CD4-positive, alpha-beta T cell (primary cell): ENCODE data around the gene CACNA1E. TPM values are rescaled to one million over a fixed set of nuclear protein-coding genes. Genes with fewer than 3 reads are reported as not detected.
"Not testable (repeated sequence)": the region's sequence is repeated elsewhere in the genome, so short reads cannot be mapped to it uniquely, and the experiment has no call there.

Source experiments
- ATAC-seq: fragments of 200-7000 bp; cut with Tn5 transposase; one replicate; pipeline ENCODE4 v1.10.0; 2022; ENCODE audit warnings: mild to moderate bottlenecking; ENCODE audit not compliant: poor library complexity
- CTCF ChIA-PET: fragments of 350-600 bp; sonication (Branson Sonifier 250); formaldehyde crosslinking; loops from one replicate; lab custom pipeline; 2021; ENCODE audit warnings: antibody characterized with exemption, inconsistent platforms; lab: Charles Lee
- POLR2A ChIA-PET: fragments of 350-600 bp; sonication (Branson Sonifier 250); formaldehyde crosslinking; loops from one replicate; lab custom pipeline; 2021; ENCODE audit warnings: antibody characterized with exemption, inconsistent platforms; lab: Charles Lee
- DNase-seq, 14 experiments: peaks; one replicate each; pipeline ENCODE4 v3.0.0-alpha.2; 2013 to 2020; ENCODE audit warnings: mixed read lengths in 2 of 14
- H3K27ac ChIP-seq, 2 donors: one replicate each; pipeline versions ENCODE4 v1.5.1 to v1.7.0; 2013; ENCODE audit warnings: low read length in 2 of 2, low read depth in 1 of 2, mild to moderate bottlenecking in 1 of 2
- H3K27me3 ChIP-seq, 2 experiments: 1 replicate in 1 of 2; 2 replicates in 1 of 2; pipeline versions ENCODE4 v1.6.1 to v1.7.0; 2013; ENCODE audit warnings: low read length in 2 of 2, control low read depth in 1 of 2, mild to moderate bottlenecking in 1 of 2, moderate library complexity in 1 of 2; ENCODE audit not compliant: insufficient read depth in 2 of 2, control insufficient read depth in 1 of 2
- H3K36me3 ChIP-seq: one replicate; pipeline ENCODE4 v1.6.1; 2013; ENCODE audit warnings: low read length, control low read depth; ENCODE audit not compliant: insufficient read depth
- H3K4me1 ChIP-seq: one replicate; pipeline ENCODE4 v1.6.1; 2013; ENCODE audit warnings: low read length, control low read depth; ENCODE audit not compliant: insufficient read depth
- H3K4me3 ChIP-seq: one replicate; pipeline ENCODE4 v1.5.1; 2013; ENCODE audit warnings: mild to moderate bottlenecking, low read length, moderate library complexity
- H3K9me3 ChIP-seq, 2 experiments: 1 replicate in 1 of 2; 2 replicates in 1 of 2; pipeline versions ENCODE4 v1.6.1 to v1.7.0; 2013; ENCODE audit warnings: low read length in 2 of 2, mild to moderate bottlenecking in 2 of 2, control low read depth in 1 of 2, moderate library complexity in 1 of 2; ENCODE audit not compliant: control insufficient read depth in 1 of 2, insufficient read depth in 1 of 2
- H3K27ac Mint-ChIP-seq: one replicate; pipeline ENCODE4 v1.8.0; 2020; ENCODE audit warnings: mixed read lengths
- H3K27me3 Mint-ChIP-seq: one replicate; pipeline ENCODE4 v1.8.0; 2021; ENCODE audit warnings: mixed read lengths
- H3K36me3 Mint-ChIP-seq: one replicate; pipeline ENCODE4 v1.8.0; 2021; ENCODE audit warnings: low read depth, mixed read lengths
- H3K4me1 Mint-ChIP-seq: one replicate; pipeline ENCODE4 v1.8.0; 2021; ENCODE audit warnings: low read depth, mixed read lengths
- H3K4me3 Mint-ChIP-seq: one replicate; pipeline ENCODE4 v1.8.0; 2020; ENCODE audit warnings: mild to moderate bottlenecking, mixed read lengths
- H3K9me3 Mint-ChIP-seq: one replicate; pipeline ENCODE4 v1.8.0; 2020; ENCODE audit warnings: mixed read lengths
- intact Hi-C, 2 experiments: fragments of 100-400 bp; cut with DNase I in 1 of 2; cut with micrococcal nuclease in 1 of 2; formaldehyde crosslinking; loops; one replicate each; pipeline versions ENCODE4 v1.15.1 to v1.9.0; 2023 to 2025; cut with DNase I, micrococcal nuclease
- total RNA-seq, 174 experiments: library from RNA in 2 of 174; stranded (reverse) in 2 of 174; gene quantifications; one replicate each; pipeline ENCODE4 v1.2.3 and lab custom pipeline; 2021 to 2026
- TF ChIP-seq, protein P1 (sequence below): fragments of 200-600 bp; IDR thresholded peaks from one replicate; pipeline ENCODE4 v1.8.0; 2022; ENCODE audit warnings: antibody characterized with exemption, mild to moderate bottlenecking

CACNA1E gene
- total RNA-seq, 2 experiments from 2014 or later: not detected

DNA sequence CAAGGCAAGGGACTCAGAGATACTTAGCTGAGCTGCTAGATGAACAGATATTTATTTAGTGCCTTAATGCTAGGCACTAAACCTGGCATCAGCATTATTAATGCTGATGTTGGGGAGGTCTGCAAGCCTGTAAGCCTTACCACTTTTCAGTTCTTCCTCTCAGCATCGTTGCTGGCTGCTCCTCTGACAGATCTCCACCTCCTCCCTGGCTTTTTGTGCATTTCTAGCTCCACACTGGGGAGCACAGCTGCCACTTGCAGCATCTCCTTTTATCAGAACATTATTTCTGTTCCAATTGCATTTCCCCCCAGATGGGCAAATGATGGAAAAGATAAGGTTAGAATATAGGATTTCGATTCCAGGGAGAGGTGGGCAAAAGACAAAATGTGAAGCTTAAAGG lies 34.8 kb downstream of the CACNA1E start:
- Histone ChIP-seq H3K4me3 (no peak overlapping the region), H3K27ac (no peak overlapping the region), H3K9me3 (no peaks in the 10 kb centered on the region), H3K4me1 (no peaks in the 10 kb centered on the region), H3K36me3 (no peaks in the 10 kb centered on the region), H3K27me3 (peaks cover 0 to 3% of the 10 kb centered on the region in 2 experiments)
- TF ChIP-seq, protein P1, sequence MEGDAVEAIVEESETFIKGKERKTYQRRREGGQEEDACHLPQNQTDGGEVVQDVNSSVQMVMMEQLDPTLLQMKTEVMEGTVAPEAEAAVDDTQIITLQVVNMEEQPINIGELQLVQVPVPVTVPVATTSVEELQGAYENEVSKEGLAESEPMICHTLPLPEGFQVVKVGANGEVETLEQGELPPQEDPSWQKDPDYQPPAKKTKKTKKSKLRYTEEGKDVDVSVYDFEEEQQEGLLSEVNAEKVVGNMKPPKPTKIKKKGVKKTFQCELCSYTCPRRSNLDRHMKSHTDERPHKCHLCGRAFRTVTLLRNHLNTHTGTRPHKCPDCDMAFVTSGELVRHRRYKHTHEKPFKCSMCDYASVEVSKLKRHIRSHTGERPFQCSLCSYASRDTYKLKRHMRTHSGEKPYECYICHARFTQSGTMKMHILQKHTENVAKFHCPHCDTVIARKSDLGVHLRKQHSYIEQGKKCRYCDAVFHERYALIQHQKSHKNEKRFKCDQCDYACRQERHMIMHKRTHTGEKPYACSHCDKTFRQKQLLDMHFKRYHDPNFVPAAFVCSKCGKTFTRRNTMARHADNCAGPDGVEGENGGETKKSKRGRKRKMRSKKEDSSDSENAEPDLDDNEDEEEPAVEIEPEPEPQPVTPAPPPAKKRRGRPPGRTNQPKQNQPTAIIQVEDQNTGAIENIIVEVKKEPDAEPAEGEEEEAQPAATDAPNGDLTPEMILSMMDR: no peak
- POLR2A ChIA-PET: no interaction called here
- no peak overlapping the region for H3K27ac Mint-ChIP-seq
- H3K27me3 Mint-ChIP-seq: no peaks in the 10 kb centered on the region
- DNase-seq (no peak), ATAC-seq (no peak)
- no peak overlapping the region for H3K4me3 Mint-ChIP-seq
- no peaks in the 10 kb centered on the region for H3K36me3 Mint-ChIP-seq
- H3K4me1 Mint-ChIP-seq: no peaks in the 10 kb centered on the region
- intact Hi-C loops: loop anchor here in 1 of 2 experiments (10.0 kb wide), 1 partner anchor 63 kb away; no protein-coding TSS in a partner anchor
- CTCF ChIA-PET: no interaction called here
- no peaks in the 10 kb centered on the region for H3K9me3 Mint-ChIP-seq

DNA sequence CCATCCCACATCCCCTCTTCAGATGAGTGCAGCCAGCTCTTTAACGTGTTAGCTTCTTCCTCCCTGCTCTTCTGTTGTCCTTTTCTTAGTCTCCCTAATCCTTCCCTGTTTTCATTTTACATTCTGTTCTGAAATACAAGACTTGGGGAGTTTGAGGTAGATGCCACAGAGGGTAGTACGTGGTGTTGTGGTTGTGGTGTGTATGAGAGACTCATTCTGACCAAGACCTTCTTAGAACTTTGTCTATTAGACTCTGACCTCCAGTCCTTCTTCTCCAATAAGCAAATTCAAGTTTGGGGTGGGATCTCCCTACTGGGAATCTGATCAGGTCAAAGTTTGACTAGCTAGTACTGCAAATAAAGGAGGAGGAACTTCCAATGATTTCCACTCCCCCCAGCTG lies 39.5 kb downstream of the CACNA1E start:
- TF ChIP-seq, protein P1: no peak
- ATAC-seq (no peak), DNase-seq (no peak)
- Mint-ChIP-seq H3K27me3 (no peaks in the 10 kb centered on the region), H3K4me1 (no peaks in the 10 kb centered on the region), H3K4me3 (no peak overlapping the region), H3K27ac (no peak overlapping the region), H3K9me3 (no peaks in the 10 kb centered on the region), H3K36me3 (no peaks in the 10 kb centered on the region)
- ChIA-PET POLR2A (no interaction called here), CTCF (no interaction called here)
- no peak overlapping the region for H3K4me3 ChIP-seq
- H3K36me3 ChIP-seq: no peaks in the 10 kb centered on the region
- H3K27ac ChIP-seq: no peak overlapping the region
- peaks cover 0 to 3% of the 10 kb centered on the region in 2 experiments for H3K27me3 ChIP-seq
- H3K4me1 ChIP-seq: no peaks in the 10 kb centered on the region
- H3K9me3 ChIP-seq: no peaks in the 10 kb centered on the region
- intact Hi-C loops: no loop called here

DNA sequence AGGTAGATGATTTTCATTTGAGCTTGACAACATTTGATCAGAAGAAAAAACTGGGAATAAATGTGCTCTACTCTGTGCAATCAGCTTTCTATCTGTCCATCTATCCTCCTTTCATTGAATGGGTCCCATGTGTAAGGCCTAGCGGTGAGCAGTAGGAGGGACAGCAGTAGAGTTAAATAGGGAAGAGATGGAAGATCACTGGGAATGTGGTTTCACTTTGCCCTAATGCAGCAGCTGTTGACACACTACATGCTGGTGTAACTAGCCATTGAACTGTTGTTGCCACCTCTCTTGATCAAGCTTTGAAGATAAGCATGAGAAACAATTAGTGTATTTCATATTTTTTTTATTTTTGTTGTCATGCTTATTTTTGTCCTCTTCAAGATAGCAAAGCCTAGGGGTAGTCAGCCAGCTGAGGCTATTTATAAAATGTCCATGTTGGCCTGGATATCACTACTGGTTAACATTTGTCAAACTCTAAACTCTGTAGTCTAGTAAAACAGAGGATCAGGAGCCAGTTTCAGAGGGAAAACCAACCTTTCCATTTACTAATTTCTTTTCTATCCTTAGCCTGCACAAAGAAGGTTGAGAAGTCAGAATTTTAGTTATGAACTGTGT lies 41.9 kb downstream of the CACNA1E start:
- peaks cover 0 to 3% of the 10 kb centered on the region in 2 experiments for H3K27me3 ChIP-seq
- H3K4me3 ChIP-seq: no peak overlapping the region
- no peaks in the 10 kb centered on the region for H3K4me1 ChIP-seq
- H3K27me3 Mint-ChIP-seq: peaks cover 3% of the 10 kb centered on the region
- H3K9me3 ChIP-seq: peaks cover 6 to 8% of the 10 kb centered on the region in 2 experiments
- no peaks in the 10 kb centered on the region for H3K4me1 Mint-ChIP-seq
- no peak for ATAC-seq
- intact Hi-C loops: no loop called here
- no peak overlapping the region for H3K27ac ChIP-seq
- H3K27ac Mint-ChIP-seq: no peak overlapping the region
- H3K36me3 ChIP-seq: no peaks in the 10 kb centered on the region
- peaks cover 6% of the 10 kb centered on the region for H3K9me3 Mint-ChIP-seq
- TF ChIP-seq, protein P1: no peak
- no peak for DNase-seq
- ChIA-PET POLR2A (no interaction called here), CTCF (no interaction called here)
- no peak overlapping the region for H3K4me3 Mint-ChIP-seq
- no peaks in the 10 kb centered on the region for H3K36me3 Mint-ChIP-seq

DNA sequence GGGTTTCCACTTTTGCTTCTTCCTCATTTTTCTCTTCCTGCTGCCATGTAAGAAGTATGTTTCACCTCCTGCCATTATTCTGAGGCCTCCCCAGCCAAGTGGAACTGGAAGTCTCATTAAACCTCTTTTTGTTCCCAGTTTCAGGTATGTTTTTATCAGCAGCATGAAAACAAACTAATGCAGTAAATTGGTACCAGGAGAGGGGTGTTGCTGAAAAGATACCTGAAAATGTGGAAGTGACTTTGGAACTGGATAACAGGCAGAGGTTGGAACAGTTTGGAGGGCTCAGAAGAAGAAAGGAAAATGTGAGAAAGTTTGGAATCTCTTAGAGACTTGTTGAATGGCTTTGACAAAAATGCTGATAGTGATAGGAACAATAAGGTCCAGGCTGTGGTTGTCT lies 44.9 kb downstream of the CACNA1E start:
- H3K9me3 ChIP-seq, H3K36me3 ChIP-seq, POLR2A ChIA-PET, H3K4me1 Mint-ChIP-seq, H3K27ac ChIP-seq, H3K36me3 Mint-ChIP-seq, H3K4me3 ChIP-seq, H3K4me3 Mint-ChIP-seq, H3K27ac Mint-ChIP-seq, ATAC-seq, intact Hi-C loops, DNase-seq, H3K4me1 ChIP-seq, CTCF ChIA-PET, H3K27me3 ChIP-seq, H3K9me3 Mint-ChIP-seq: not testable (repeated sequence)
- H3K27me3 Mint-ChIP-seq: peaks cover 25% of the 10 kb centered on the region
